Raji (cell line): ENCODE results near the gene N4BP2L2.

Experiments used
- POLR2A ChIP-seq: IDR thresholded peaks from 2 replicates; pipeline ENCODE4 v1.6.1; 2011; ENCODE audit warnings: low read depth, low read length, control low read depth; ENCODE audit not compliant: insufficient read depth

N4BP2L2 gene

GRCh38 chr13:32495429-32495828 lies 43.2 kb downstream of the N4BP2L2 start:
- no peak for TF ChIP-seq POLR2A

- no peak for TF ChIP-seq POLR2A
These were observed 47.6 kb downstream of the N4BP2L2 start for GRCh38 chr13:32491028-32491427.

GRCh38 chr13:32476892-32477291 lies 61.7 kb downstream of the N4BP2L2 start:
- TF ChIP-seq POLR2A, result no peak

- TF ChIP-seq POLR2A, result no peak
These were observed 62.4 kb downstream of the N4BP2L2 start for GRCh38 chr13:32476021-32476731.

GRCh38 chr13:32474999-32475792 lies 63.4 kb downstream of the N4BP2L2 start:
- TF ChIP-seq POLR2A, result no peak

- no peak for TF ChIP-seq POLR2A
These were observed 64.9 kb downstream of the N4BP2L2 start for GRCh38 chr13:32473650-32474049.

- no peak for TF ChIP-seq POLR2A
These were observed 66.4 kb downstream of the N4BP2L2 start for GRCh38 chr13:32472194-32472621.

GRCh38 chr13:32471187-32471922 lies 67.2 kb downstream of the N4BP2L2 start:
- TF ChIP-seq POLR2A, result no peak

GRCh38 chr13:32468502-32469142 lies 70.0 kb downstream of the N4BP2L2 start:
- no peak for TF ChIP-seq POLR2A

- TF ChIP-seq POLR2A, result no peak
These were observed 82.0 kb downstream of the N4BP2L2 start for GRCh38 chr13:32456591-32456990.

GRCh38 chr13:32455594-32455903 lies 83.0 kb downstream of the N4BP2L2 start:
- no peak for TF ChIP-seq POLR2A

GRCh38 chr13:32454886-32455593 lies 83.6 kb downstream of the N4BP2L2 start:
- TF ChIP-seq POLR2A, result no peak

- no peak for TF ChIP-seq POLR2A
These were observed 84.6 kb downstream of the N4BP2L2 start for GRCh38 chr13:32453981-32454380.

- no peak for TF ChIP-seq POLR2A
These were observed 89.6 kb downstream of the N4BP2L2 start for GRCh38 chr13:32448972-32449371.
